Activated CD4-positive, alpha-beta T cell treated with anti-CD3 and anti-CD28 coated beads, Interleukin-2, amount 50 U/mL, for 48 hours (primary cell): ENCODE data around the gene ZFP90.
"Not testable (repeated sequence)": the region's sequence is repeated elsewhere in the genome, so short reads cannot be mapped to it uniquely, and the experiment has no call there.

Experiments used
- DNase-seq, 2 experiments: peaks; one replicate each; pipeline ENCODE4 v3.0.0-alpha.2; 2020

The ZFP90 gene

DNA sequence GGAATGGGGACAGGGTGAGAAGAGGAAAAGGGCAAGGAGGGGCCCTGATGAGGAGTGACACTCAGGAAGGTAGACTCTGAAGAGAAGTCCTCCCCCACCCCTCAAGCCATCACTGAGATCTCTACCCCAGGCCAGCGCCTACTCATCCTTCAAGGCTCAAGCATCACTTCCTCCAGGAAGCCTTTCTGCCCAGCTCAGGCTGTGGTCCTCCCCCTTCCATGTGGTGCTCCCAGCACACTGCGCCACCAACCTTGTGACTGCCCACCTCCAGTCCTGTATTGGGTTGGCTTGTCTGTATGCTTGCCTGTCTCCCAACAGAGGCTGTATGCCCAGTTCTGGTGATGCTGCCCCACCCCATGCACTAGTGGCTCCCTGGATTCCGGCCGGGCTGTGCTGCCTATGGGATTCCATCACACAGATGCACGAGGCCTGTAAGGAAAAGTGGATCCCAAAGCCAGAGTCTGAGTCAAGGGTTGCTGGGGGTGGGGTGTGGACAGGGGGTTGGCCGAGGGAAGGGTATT is 19.8 kb upstream of the ZFP90 start:
- DNase-seq: no peak

GRCh38 chr16:68520649-68521086 is 18.4 kb upstream of the ZFP90 start:
- peak; percentile 84 to 89 for DNase-seq

GRCh38 chr16:68524069-68524820 is 14.8 kb upstream of the ZFP90 start:
- DNase-seq: no peak

GRCh38 chr16:68526143-68526781 is 12.8 kb upstream of the ZFP90 start:
- no peak for DNase-seq

DNA sequence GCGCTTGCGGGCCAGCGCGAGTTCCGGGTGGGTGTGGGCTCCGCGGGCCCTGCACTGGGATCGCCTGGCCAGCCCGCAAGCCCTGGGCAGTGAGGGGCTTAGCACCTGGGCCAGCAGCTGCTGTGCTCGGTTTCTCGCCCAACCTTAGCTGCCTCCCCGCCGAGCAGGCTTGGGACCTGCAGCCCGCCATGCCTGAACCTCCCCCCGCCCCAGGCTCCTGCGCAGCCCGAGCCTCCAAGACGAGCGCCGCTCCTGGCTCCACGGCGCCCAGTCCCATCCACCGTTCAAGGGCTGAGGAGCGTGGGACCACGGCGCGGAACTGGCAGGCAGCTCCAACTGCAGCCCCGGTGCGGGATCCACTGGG is 12.3 kb upstream of the ZFP90 start:
- no peak for DNase-seq

DNA sequence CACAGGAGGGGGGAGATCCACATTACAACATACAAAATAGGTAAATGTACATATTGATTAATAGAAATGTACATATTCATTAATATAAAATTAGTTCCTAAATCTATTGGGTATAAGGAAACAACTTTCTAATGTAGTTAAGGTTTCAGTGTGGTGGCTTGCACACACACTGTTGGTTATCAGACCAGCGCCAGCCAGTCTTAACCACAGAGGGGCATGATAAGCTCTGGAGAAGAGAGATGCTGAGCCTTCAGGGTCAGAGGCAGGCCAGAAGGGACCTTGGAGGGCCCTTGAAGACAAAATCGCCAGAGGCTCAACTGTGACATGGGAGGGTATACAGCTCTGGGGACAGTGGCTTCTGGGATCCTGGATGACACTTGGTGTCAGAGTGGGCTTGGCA is 10.9 kb upstream of the ZFP90 start:
- no peak for DNase-seq

GRCh38 chr16:68528686-68529379 is 10.3 kb upstream of the ZFP90 start:
- peak; percentile 89 to 91 for DNase-seq

- no peak for DNase-seq
Observed at GRCh38 chr16:68529608-68529930, 9.5 kb upstream of the ZFP90 start.

- DNase-seq: peak; percentile 92 to 94
Observed at GRCh38 chr16:68529931-68530701, 9.0 kb upstream of the ZFP90 start.

DNA sequence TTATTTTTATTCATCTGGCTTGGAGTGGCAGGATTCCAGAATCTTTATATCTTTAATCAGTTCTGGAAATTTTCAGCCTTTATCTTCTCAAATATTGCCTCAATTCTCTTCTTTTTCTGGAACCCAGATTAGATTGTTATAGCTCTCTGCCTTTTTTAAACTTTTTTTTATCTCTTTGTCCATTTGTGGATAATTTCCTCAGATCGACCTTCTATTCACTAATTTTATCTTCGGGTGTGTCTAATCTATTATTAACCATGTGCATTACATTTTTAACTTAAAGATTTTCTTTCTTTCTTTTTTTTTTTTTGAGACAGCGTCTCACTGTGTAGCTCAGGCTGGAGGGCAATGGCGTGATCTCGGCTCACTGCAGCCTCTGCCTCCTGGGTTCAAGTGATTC is 5.2 kb upstream of the ZFP90 start:
- DNase-seq: no peak

DNA sequence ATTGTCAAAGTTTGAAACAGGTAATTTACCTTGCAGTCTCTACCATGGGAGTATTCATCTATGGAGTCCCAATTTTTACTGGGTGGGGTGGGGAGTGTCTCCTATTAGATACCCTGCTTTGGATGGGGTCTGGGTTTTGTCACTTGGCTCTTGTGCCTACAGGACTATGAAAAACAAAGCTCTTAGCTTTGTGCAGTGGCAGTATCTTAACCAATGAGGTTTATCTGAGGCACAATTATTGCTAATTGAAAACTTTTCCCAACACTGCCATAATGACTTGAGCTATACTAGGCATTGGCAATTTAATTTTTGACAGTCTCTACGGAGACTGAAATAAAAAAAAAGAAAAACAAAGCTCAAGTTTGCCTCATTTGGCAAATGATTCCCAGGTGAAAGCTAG is 3.8 kb upstream of the ZFP90 start:
- no peak for DNase-seq

- peak in 1 of 2 experiments; percentile 29 for DNase-seq
Observed at GRCh38 chr16:68539711-68540239, 684 bp downstream of the ZFP90 start.

DNA sequence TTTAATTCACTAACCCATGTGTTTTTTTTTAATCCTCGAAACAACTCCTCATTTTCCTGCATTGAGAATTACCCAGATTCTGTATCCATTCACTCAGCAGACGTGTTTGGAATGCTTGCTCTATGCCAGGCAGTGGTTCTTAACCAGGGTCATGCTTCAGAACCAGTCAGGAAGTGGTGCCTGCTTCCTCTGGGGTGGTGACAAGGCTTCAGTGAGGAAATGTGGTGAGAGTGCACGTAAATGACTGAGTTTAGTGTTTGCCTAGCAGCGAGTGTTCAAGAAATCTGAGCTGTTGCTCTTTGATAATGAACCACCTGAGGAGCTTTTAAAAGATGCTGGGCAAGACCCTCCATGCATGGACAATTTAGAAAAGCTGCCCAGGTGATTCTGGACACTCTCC is 9.9 kb downstream of the ZFP90 start:
- no peak for DNase-seq

DNA sequence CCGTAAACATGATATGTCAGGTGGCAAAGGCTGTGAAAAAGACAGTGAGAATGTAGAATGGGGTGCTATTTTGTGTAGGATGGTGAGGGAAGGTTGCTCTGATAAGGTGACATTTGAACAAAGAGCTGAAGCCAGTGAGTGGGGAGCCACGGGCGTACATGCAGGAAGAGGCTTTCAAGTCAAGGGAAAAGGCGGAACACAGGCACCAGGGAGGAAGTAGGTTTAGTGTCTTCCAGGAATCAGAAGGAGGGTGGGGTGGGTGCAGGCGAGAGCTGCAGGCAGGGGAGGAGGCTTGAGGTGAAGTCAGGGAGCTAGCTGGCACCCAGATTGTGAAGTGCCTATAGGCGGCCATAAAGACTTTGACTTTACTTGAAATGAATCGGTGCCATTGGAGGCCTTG is 14.1 kb downstream of the ZFP90 start:
- DNase-seq: no peak

DNA sequence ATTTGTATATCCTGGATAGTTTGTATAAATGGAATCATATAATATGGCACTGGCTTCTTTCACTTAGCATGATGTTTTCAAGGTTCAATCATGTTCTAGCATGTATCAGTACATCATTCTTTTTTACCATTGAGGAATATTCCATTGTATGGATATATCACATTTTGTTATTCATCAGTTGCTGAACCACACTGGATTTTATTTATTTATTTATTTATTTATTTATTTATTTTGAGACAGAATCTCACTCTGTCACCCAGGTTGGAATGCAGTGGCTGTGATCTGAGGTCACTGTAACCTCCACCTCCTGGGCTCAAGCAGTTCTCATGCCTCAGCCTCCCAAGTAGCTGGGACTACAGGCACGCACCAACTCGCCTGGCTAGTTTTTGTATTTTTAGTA is 21.2 kb downstream of the ZFP90 start:
- DNase-seq: not testable (repeated sequence)

DNA sequence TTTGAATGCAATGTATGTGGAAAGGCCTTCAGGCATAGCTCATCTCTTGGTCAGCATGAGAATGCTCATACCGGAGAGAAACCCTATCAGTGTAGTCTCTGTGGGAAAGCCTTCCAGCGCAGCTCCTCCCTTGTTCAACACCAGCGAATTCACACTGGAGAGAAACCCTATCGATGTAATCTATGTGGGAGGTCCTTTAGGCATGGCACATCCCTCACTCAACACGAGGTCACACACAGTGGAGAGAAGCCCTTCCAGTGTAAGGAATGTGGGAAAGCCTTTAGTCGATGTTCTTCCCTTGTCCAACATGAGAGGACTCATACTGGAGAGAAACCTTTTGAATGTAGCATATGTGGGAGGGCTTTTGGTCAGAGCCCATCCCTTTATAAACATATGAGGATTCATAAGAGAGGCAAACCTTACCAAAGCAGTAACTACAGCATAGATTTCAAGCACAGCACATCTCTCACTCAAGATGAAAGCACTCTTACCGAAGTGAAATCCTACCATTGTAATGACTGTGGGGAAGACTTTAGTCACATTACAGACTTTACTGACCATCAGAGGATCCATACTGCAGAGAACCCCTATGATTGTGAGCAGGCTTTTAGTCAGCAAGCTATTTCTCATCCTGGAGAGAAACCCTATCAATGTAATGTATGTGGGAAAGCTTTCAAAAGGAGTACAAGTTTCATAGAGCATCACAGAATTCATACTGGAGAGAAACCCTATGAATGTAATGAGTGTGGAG is 24.7 kb downstream of the ZFP90 start:
- DNase-seq: no peak

GRCh38 chr16:68564382-68564985 is 25.4 kb downstream of the ZFP90 start:
- no peak for DNase-seq

DNA sequence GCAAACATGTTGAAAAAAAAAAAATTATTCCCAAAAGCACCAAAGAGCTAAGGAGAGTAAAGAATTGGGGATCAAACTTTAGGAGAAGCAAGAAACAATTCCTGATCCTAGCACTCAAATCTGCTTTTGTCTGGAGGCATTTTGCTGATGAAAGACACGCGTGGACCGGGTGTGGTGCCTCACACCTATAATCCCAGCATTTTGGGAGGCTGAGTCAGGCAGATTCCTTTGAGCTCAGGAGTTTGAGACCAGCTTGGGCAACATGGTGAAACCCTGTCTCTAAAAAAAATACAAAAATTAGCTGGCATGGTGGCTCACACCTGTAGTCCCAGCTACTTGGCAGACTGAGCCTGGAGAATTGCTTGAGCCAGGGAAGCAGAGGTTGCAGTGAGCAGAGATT is 35.4 kb downstream of the ZFP90 start:
- no peak for DNase-seq

GRCh38 chr16:68575082-68575481 is 36.0 kb downstream of the ZFP90 start:
- DNase-seq: no peak

GRCh38 chr16:68577352-68577853 is 38.3 kb downstream of the ZFP90 start:
- DNase-seq: no peak

- peak; percentile 76 to 79 for DNase-seq
Observed at GRCh38 chr16:68590201-68590994, 51.3 kb downstream of the ZFP90 start.
